HCT116 (cell line): Measurements from ENCODE around the gene MLYCD. TPM values are rescaled to one million over a fixed set of nuclear protein-coding genes. Genes with fewer than 3 reads are reported as not detected.

Experiments
- ATAC-seq: fragments of 200-7000 bp; cut with Tn5 transposase; 2 replicates; pipeline ENCODE4 v1.9.1; 2020; ENCODE audit warnings: mild to moderate bottlenecking, moderate library complexity
- BruUV-seq: library from RNA; stranded (reverse); fragments of 400-500 nt; replicated peaks from 2 replicates; lab custom pipeline; 2021; lab: Mats Ljungman, UMichigan
- CTCF ChIA-PET: fragments of 300-600 bp; sonication (Branson Sonifier 250); formaldehyde crosslinking; loops from one replicate; lab custom pipeline; 2021; ENCODE audit warnings: antibody characterized with exemption; lab: Charles Lee
- POLR2A ChIA-PET: fragments of 300-600, 350-600 bp; sonication (Branson Sonifier 250); formaldehyde crosslinking; loops from one replicate; lab custom pipeline; 2021; ENCODE audit warnings: antibody characterized with exemption; lab: Charles Lee
- RAD21 ChIA-PET, 2 experiments: fragments of 300-600 bp; sonication (Branson Sonifier 250); formaldehyde crosslinking; loops; one replicate each; lab custom pipeline; 2023; ENCODE audit warnings: low total read pairs in 2 of 2; ENCODE audit not compliant: uncharacterized antibody in 2 of 2, unreplicated experiment in 2 of 2, low non-redundant PET in 1 of 2; lab: Charles Lee
- DNase-seq: peaks from one replicate; pipeline ENCODE4 v3.0.0-alpha.2; 2010; ENCODE audit warnings: low read depth, low spot score
- H2AFZ ChIP-seq: fragments of 200-600 bp; shearing (Covaris generic), sonication (generic); 2 replicates; pipeline ENCODE4 v1.6.1; 2017; ENCODE audit warnings: low read depth, mixed run types, mixed read lengths, antibody characterized with exemption, low read length; ENCODE audit not compliant: poor library complexity, severe bottlenecking
- H3K27ac ChIP-seq: 2 replicates; pipeline ENCODE4 v1.5.1; 2012; ENCODE audit warnings: low read depth, low read length
- H3K27me3 ChIP-seq: fragments of 200-600 bp; sonication (generic); 2 replicates; pipeline ENCODE4 v1.6.1; 2016; ENCODE audit warnings: mixed run types, low read length, mixed read lengths; ENCODE audit not compliant: insufficient read depth
- H3K36me3 ChIP-seq, 2 experiments: fragments of 200-500 bp in 1 of 2; fragments of 200-600 bp in 1 of 2; sonication (Bioruptor generic) in 1 of 2; sonication (generic) in 1 of 2; 2 replicates each; pipeline versions ENCODE4 v1.5.1 to v1.6.1; 2014 to 2016; ENCODE audit warnings: low read length in 2 of 2, inconsistent platforms in 1 of 2, mixed read lengths in 1 of 2, mixed run types in 1 of 2; ENCODE audit not compliant: insufficient read depth in 2 of 2, control insufficient read depth in 1 of 2
- H3K4me1 ChIP-seq, 2 experiments: fragments of 200-600 bp in 1 of 2; sonication (generic) in 1 of 2; 2 replicates each; pipeline versions ENCODE4 v1.5.1 to v1.6.1; 2012 to 2017; ENCODE audit warnings: low read length in 2 of 2, inconsistent platforms in 1 of 2, mild to moderate bottlenecking in 1 of 2, mixed read lengths in 1 of 2, mixed run types in 1 of 2, moderate library complexity in 1 of 2; ENCODE audit not compliant: insufficient read depth in 2 of 2, control insufficient read depth in 1 of 2
- H3K4me2 ChIP-seq: fragments of 200-600 bp; sonication (generic); 2 replicates; pipeline ENCODE4 v1.6.1; 2017; ENCODE audit warnings: mixed run types, low read length, mixed read lengths
- H3K4me3 ChIP-seq, 2 experiments: fragments of 200-600 bp in 1 of 2; sonication (generic) in 1 of 2; replicated peaks in 1 of 2; 2 replicates each; pipeline ENCODE4 v1.5.1; 2011 to 2016; ENCODE audit warnings: low read length in 2 of 2, control low read depth in 1 of 2, low read depth in 1 of 2, mild to moderate bottlenecking in 1 of 2, mixed read lengths in 1 of 2, mixed run types in 1 of 2
- H3K79me2 ChIP-seq: fragments of 200-600 bp; sonication (generic); 2 replicates; pipeline ENCODE4 v1.6.1; 2017; ENCODE audit warnings: mild to moderate bottlenecking, mixed run types, low read length, moderate library complexity, mixed read lengths; ENCODE audit not compliant: insufficient read depth
- H3K9ac ChIP-seq: fragments of 200-600 bp; sonication (generic); 2 replicates; pipeline ENCODE4 v1.6.1; 2016; ENCODE audit warnings: low read length, mixed read lengths
- H3K9me2 ChIP-seq: fragments of 200-600 bp; sonication (generic), shearing (Covaris generic); 2 replicates; pipeline ENCODE4 v1.6.1; 2017; ENCODE audit warnings: mixed run types, mild to moderate bottlenecking, moderate library complexity; ENCODE audit not compliant: insufficient read depth
- H3K9me3 ChIP-seq, 2 experiments: fragments of 200-500 bp in 1 of 2; fragments of 200-600 bp in 1 of 2; sonication (Bioruptor generic) in 1 of 2; sonication (generic) in 1 of 2; 2 replicates each; pipeline ENCODE4 v1.6.1; 2014 to 2017; ENCODE audit warnings: low read length in 2 of 2, mixed read lengths in 2 of 2, inconsistent platforms in 1 of 2, low read depth in 1 of 2, mild to moderate bottlenecking in 1 of 2, mixed run types in 1 of 2, moderate library complexity in 1 of 2; ENCODE audit not compliant: control insufficient read depth in 1 of 2, insufficient read depth in 1 of 2
- H4K20me1 ChIP-seq: fragments of 200-600 bp; sonication (generic), shearing (Covaris generic); 2 replicates; pipeline ENCODE4 v1.6.1; 2017; ENCODE audit warnings: mixed run types, mild to moderate bottlenecking, moderate library complexity; ENCODE audit not compliant: insufficient read depth
- ATF3 ChIP-seq: IDR thresholded peaks from 2 replicates; pipeline ENCODE4 v1.6.1; 2012
- CBX3 ChIP-seq: IDR thresholded peaks from 2 replicates; pipeline ENCODE4 v1.6.1; 2012; ENCODE audit warnings: low read depth
- CEBPB ChIP-seq: IDR thresholded peaks from 2 replicates; pipeline ENCODE4 v1.6.1; 2012; ENCODE audit warnings: low read depth
- ELF1 ChIP-seq: IDR thresholded peaks from 2 replicates; pipeline ENCODE4 v1.6.1; 2012; ENCODE audit warnings: low read depth, borderline replicate concordance
- EZH2phosphoT487 ChIP-seq: fragments of 200-600 bp; IDR thresholded peaks from 2 replicates; pipeline ENCODE4 v1.6.1; 2018; ENCODE audit warnings: antibody characterized with exemption, borderline replicate concordance
- JUND ChIP-seq: IDR thresholded peaks from 2 replicates; pipeline ENCODE4 v1.6.1; 2012
- POLR2A ChIP-seq: IDR thresholded peaks from 2 replicates; pipeline ENCODE4 v1.7.0; 2011; ENCODE audit warnings: borderline replicate concordance; ENCODE audit not compliant: insufficient read depth, insufficient read length; ENCODE audit errors: extremely low read depth
- POLR2AphosphoS5 ChIP-seq: IDR thresholded peaks from 2 replicates; pipeline ENCODE4 v1.6.1; 2011; ENCODE audit warnings: mild to moderate bottlenecking, low read depth, low read length, moderate library complexity
- RAD21 ChIP-seq: IDR thresholded peaks from 2 replicates; pipeline ENCODE4 v1.6.1; 2012; ENCODE audit warnings: low read depth, mild to moderate bottlenecking
- SIN3A ChIP-seq: IDR thresholded peaks from 2 replicates; pipeline ENCODE4 v1.6.1; 2012; ENCODE audit warnings: low read depth
- SP1 ChIP-seq: IDR thresholded peaks from 2 replicates; pipeline ENCODE4 v1.6.1; 2012; ENCODE audit warnings: low read depth
- TCF7L2 ChIP-seq: IDR thresholded peaks from 2 replicates; pipeline ENCODE4 v1.7.0; 2011; ENCODE audit warnings: borderline replicate concordance, inconsistent platforms; ENCODE audit not compliant: insufficient read depth, insufficient read length; ENCODE audit errors: extremely low read depth
- ZFX ChIP-seq: fragments of 450-650 bp; IDR thresholded peaks from 2 replicates; pipeline ENCODE4 v1.6.1; 2017
- ZNF274 ChIP-seq: fragments of 200-500 bp; sonication (Bioruptor generic); IDR thresholded peaks from 2 replicates; pipeline ENCODE4 v1.6.1; 2014; ENCODE audit warnings: mild to moderate bottlenecking, low read depth, low read length, inconsistent platforms
- intact Hi-C: fragments of 100-400 bp; cut with micrococcal nuclease; formaldehyde crosslinking; loops from 2 replicates; pipeline ENCODE4 v1.10.0; 2022
- total RNA-seq: library from RNA; stranded (reverse); gene quantifications from one replicate; pipeline ENCODE4 v1.2.1, GENCODE V29; 2021; ENCODE audit not compliant: unreplicated experiment

The MLYCD gene
- total RNA-seq, 1 experiment from 2014 or later = 3.9 TPM

- Histone ChIP-seq H3K4me1 (peaks cover 7 to 26% of the 10 kb centered on the region in 2 experiments), H3K9me2 (no peaks in the 10 kb centered on the region), H3K27ac (no peak overlapping the region), H3K4me3 (no peak overlapping the region), H3K9me3 (no peaks in the 10 kb centered on the region), H3K36me3 (no peaks in the 10 kb centered on the region), H3K27me3 (no peaks in the 10 kb centered on the region), H2AFZ (no peak overlapping the region), H3K4me2 (no peak overlapping the region), H3K79me2 (no peaks in the 10 kb centered on the region), H3K9ac (no peak overlapping the region), H4K20me1 (no peaks in the 10 kb centered on the region)
- no TSS peak for BruUV-seq
- CTCF ChIA-PET = interaction anchor here (1.1 to 2.5 kb wide), 3 partner anchors 25 to 138 kb away, joined by 5 to 13 read pairs (median 5); partner anchors contain the start of gene OSGIN1
- POLR2A ChIA-PET = interaction anchor here (2.0 kb wide), 1 partner anchor 25 kb away, joined by 8 read pairs; the partner anchor contains the start of gene OSGIN1
- RAD21 ChIA-PET = no interaction called here
- ATAC-seq (no peak), DNase-seq (no peak)
- intact Hi-C loops = no loop called here
- no peak for TF ChIP-seq SIN3A
- TF ChIP-seq CBX3 = no peak
- no peak for TF ChIP-seq TCF7L2
- no peak for TF ChIP-seq CEBPB
- no peak for TF ChIP-seq ATF3
Measured at GRCh38 chr16:83928341-83929055, 29.6 kb downstream of the MLYCD start.

GRCh38 chr16:83929811-83930555, 31.1 kb downstream of the MLYCD start:
- H3K4me2 ChIP-seq = no peak overlapping the region
- no TSS peak for BruUV-seq
- intact Hi-C loops = no loop called here

More at GRCh38 chr16:83929811-83930555, 31.1 kb downstream of the MLYCD start:
- TF ChIP-seq ZFX (no peak), POLR2AphosphoS5 (no peak), CEBPB (no peak), RAD21 (no peak), JUND (no peak), ZNF274 (no peak), SP1 (no peak), POLR2A (no peak), TCF7L2 (no peak), ELF1 (no peak), EZH2phosphoT487 (no peak)
- Histone ChIP-seq H4K20me1 (no peaks in the 10 kb centered on the region), H3K27me3 (no peaks in the 10 kb centered on the region), H3K36me3 (no peaks in the 10 kb centered on the region), H3K4me3 (no peak overlapping the region), H2AFZ (no peak overlapping the region), H3K9ac (no peak overlapping the region), H3K9me2 (no peaks in the 10 kb centered on the region), H3K4me1 (peaks cover 7 to 26% of the 10 kb centered on the region in 2 experiments), H3K9me3 (no peaks in the 10 kb centered on the region), H3K27ac (no peak overlapping the region), H3K79me2 (no peaks in the 10 kb centered on the region)
- ChIA-PET CTCF (interaction anchor here (1.1 to 1.5 kb wide), 2 partner anchors 27 to 136 kb away, joined by 4 to 5 read pairs; no protein-coding TSS in a partner anchor), RAD21 (no interaction called here), POLR2A (no interaction called here)
- DNase-seq (no peak), ATAC-seq (no peak)
